ENCODE data around the gene LYPD5. TPM values are rescaled to one million over a fixed set of nuclear protein-coding genes. Genes with fewer than 3 reads are reported as not detected.
A peak's percentile ranks its signal among the peaks of the same experiment; 100 is the strongest.

LYPD5 gene
- total RNA-seq, 1 donor from 2014 or later = 2.0 TPM

- peak; percentile 74 to 76 for DNase-seq (ENCODE audit: low spot score in 2 of 2)
- FAIRE-seq = no peak
Measured at GRCh38 chr19:43755256-43755801, 46.9 kb downstream of the LYPD5 start.

DNA sequence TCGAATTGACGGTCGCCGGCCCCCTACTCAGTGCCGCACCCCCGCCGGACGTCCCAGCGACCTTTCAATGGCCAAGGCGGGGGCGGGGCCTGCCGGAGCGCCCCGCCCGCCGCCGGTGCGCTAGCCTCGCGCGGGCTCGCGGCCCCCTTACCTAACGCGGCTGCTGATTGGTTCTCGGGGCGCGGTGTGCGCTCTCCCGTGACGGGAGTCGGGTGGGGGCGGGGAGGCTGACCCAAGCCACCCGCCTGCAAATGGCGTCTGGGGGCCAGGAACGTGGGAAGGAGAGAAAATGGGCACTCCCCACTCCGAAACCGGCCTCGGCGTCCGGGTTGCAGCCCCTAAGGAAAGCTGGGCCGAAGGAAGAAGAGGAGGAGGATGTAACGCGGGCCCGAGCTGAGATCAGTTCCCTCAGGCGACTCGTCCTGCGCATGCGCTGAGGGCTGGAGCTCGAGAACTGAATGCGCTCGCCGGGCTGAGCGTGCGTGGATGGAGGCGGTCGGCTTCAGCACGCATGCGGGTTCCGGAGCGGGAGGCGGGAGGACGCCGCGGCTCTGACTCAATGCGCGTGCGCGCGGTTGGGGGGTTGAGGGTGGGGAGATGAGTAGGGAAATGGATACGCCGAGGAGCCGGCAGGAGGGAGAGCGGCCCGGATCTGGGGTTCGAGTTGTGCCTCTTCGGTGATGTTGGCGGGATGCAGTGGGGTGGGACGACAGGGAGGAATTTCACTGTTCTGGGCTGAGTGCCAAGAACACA is 47.6 kb downstream of the LYPD5 start, which contains the start of gene SMG9:
Gene SMG9 (minus strand): TSS at position 460 of the 753 bp plus-strand sequence. CDS start 4,221 bp downstream, outside the sequence.
- DNase-seq (ENCODE audit: low spot score in 2 of 2) = peak; percentile 93 to 95
- no peak for FAIRE-seq

DNA sequence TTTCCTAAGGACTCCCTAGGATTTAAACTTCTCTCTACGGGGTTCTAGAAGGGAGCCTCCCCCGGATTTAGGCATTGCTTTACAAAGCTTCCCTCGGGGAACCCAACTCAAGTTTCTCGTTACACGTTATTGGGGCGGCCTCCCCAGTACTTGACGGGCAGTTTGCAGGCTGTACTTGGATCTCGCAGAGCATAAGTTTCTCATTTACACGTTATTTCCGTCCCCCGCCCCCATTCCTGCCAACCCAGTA is 48.1 kb downstream of the LYPD5 start:
- FAIRE-seq (no peak), DNase-seq (ENCODE audit: low spot score in 2 of 2) (peak in 1 of 2 donors; percentile 28)

GRCh38 chr19:43752287-43752875 is 49.9 kb downstream of the LYPD5 start:
- no peak for FAIRE-seq

DNA sequence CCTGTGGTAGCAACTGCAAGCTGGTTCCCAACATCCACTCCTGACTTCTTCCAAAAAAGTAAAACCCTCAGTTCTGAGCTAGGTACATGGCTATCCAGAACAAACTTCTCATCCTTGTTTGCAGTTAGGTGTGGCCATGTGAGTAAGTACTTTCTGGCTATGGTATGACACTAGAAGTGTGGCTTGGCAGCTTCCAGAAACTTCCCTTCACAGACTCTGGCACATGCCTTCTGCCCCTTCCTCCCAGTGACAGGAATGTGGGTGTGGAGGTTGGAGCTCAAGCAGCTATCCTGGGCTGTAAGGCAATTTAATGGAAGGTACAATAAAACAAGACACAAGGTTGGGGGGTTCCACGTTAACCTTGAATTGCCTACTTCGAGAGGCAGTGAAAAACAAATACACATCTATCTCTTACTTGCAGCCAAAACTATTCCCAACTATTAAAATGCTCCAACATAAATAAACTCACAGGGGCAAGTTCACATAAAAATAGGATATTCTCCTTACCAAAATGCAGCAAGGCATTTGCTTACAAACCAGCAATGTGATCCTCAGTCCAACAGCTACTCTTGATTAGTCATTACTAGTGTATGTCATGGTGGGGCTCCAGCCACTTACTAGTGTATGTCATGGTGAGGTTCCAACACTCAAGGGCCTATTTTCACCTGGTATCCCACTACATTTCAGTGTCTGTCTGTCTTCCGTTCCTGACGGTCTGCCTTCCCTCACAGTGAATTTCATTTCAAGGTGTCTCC is 50.6 kb downstream of the LYPD5 start:
- FAIRE-seq (no peak), DNase-seq (ENCODE audit: low spot score in 2 of 2) (no peak)

More at GRCh38 chr19:43752287-43752875, 49.9 kb downstream of the LYPD5 start:
- no peak for DNase-seq (ENCODE audit: low spot score in 2 of 2)

GRCh38 chr19:43749898-43750297 is 52.3 kb downstream of the LYPD5 start:
- FAIRE-seq (no peak), DNase-seq (ENCODE audit: low spot score in 2 of 2) (no peak)

DNA sequence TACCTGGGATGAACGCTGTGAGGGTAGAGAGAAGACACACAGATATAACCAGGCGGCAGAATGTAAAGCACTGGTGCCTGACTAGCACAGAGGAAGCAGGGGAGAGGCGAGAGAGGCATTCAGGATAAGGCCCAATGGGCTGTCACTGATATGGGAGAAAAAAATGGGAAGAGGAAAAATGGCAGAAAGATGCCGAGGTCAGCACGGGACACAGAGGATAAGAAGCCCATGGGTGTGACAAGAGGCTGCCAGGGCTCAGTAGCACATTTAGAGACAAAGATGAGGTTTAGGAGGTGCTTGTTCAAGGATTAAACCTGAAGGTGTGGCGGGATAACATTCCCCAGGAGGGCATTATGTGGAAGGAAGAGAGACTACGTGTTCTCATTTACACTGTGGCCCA is 53.1 kb downstream of the LYPD5 start:
- DNase-seq (ENCODE audit: low spot score in 2 of 2) = no peak
- FAIRE-seq = no peak

DNA sequence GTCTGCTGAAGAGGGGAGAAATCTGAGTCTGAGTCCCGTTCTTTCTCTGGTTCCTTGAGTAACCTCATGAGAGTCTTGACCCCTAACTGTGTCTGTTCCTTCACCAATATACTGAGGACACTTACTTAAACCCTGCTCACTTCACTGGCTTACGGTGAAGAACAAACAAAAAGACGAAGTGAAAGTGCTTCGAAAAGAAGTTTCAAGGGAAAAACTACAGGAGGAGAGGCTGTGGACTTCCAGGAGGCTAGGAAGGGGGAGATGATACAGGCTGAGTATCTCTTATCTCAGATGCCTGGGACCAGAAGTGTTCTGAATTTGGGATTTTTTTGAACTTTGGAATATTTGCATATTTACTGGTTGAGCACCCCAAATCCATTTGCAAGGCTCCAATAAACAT is 53.6 kb downstream of the LYPD5 start:
- DNase-seq (ENCODE audit: low spot score in 2 of 2) = no peak
- FAIRE-seq = no peak

DNA sequence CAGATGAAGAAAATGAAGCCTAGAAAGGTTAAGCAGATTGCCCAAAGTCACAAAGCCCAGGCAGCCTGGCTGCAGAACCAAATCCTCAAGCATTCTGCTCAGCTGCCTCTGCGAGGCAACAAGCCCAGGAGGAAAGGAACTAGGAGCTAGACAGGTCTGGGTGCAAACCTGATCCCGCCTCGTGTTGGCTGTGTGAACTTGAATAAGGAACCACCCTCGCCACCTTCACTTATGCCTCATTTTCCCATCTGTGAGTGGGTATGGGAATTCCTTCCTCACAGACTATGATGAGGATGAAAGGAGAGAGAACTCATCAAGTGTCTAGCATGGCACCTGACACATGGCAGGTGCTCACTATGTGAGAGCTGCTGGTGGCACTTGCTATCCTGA is 54.0 kb downstream of the LYPD5 start:
- FAIRE-seq = no peak
- DNase-seq (ENCODE audit: low spot score in 2 of 2) = no peak

DNA sequence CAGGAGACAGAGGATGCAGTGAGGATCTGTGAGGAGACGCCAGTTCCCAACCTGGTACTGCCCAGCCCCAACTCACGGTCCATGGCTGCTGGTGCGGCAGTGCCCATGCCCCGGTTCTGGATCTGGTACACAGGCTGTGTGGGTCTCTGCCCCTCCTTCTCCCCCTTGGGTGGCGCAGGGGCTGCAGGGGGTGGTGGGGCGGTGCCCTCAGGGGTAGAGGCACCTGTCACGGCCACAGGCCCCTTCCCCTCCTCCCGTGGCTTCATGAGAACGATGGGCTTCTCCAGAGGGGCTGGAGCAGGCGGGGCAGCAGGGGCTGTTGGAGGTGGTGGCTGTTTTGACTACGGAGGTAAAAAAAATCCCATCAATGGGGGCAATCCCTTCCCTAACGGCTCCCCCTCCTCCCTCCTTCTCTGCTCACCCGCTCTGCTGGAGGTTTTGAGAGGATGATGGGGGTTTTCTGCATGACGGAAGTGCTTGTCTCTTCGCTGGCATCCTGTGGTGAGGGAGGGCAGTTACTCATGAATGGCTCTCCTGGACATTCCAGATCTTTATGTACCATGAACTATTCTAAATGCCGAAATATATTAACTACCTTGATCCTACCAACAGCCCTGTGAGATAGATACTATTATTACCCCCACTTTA is 54.6 kb downstream of the LYPD5 start:
- FAIRE-seq (no peak), DNase-seq (ENCODE audit: low spot score in 2 of 2) (no peak)

Other genes with a start within 250 kb of the LYPD5 start
- gene XRCC1, start 226.9 kb downstream of the LYPD5 start, total RNA-seq = 13.9 TPM
- 6.9 TPM for gene PINLYP, start 226.6 kb downstream of the LYPD5 start, total RNA-seq
- 140 TPM for gene IRGQ, start 206.3 kb downstream of the LYPD5 start, total RNA-seq
- gene ZNF576, start 205.9 kb downstream of the LYPD5 start, total RNA-seq = 5.3 TPM
- not detected for gene SRRM5, start 190.4 kb downstream of the LYPD5 start, total RNA-seq
- 157 TPM for gene ZNF428, start 182.8 kb downstream of the LYPD5 start, total RNA-seq
- gene CADM4, start 162.6 kb downstream of the LYPD5 start, total RNA-seq = 93.3 TPM
- gene PLAUR, start 132.3 kb downstream of the LYPD5 start, total RNA-seq = 2.9 TPM
- gene IRGC, start 86.4 kb downstream of the LYPD5 start, total RNA-seq = not detected
- 6.9 TPM for gene SMG9, start 47.5 kb downstream of the LYPD5 start, total RNA-seq
- not detected for gene KCNN4, start 21.5 kb downstream of the LYPD5 start, total RNA-seq
- 33.4 TPM for gene ZNF283, start 24.9 kb upstream of the LYPD5 start, total RNA-seq
- 4.9 TPM for gene ZNF404, start 81.5 kb upstream of the LYPD5 start, total RNA-seq
- 25.3 TPM for gene ZNF45, start 132.8 kb upstream of the LYPD5 start, total RNA-seq
- gene ZNF221, start 148.8 kb upstream of the LYPD5 start, total RNA-seq = 15.9 TPM
- 13.0 TPM for gene ZNF155, start 181.7 kb upstream of the LYPD5 start, total RNA-seq
- 11.0 TPM for gene ZNF230, start 200.5 kb upstream of the LYPD5 start, total RNA-seq
- gene ZNF222, start 222.9 kb upstream of the LYPD5 start, total RNA-seq = 18.3 TPM
- 16.3 TPM for gene ZNF223, start 249.6 kb upstream of the LYPD5 start, total RNA-seq